LNCaP clone FGC (cell line): ENCODE results near the gene DDA1.

ENCODE experiments used
- DNase-seq: peaks from one replicate; pipeline ENCODE4 v3.0.0-alpha.2; 2011; ENCODE audit warnings: low read depth
- H3K4me3 ChIP-seq: 2 replicates; pipeline ENCODE4 v1.5.1; 2011; ENCODE audit warnings: mild to moderate bottlenecking, low read depth, low read length, control low read depth
- TF ChIP-seq, protein P1 (sequence below): IDR thresholded peaks from 2 replicates; pipeline ENCODE4 v1.5.1; 2012; ENCODE audit warnings: mild to moderate bottlenecking; ENCODE audit not compliant: control insufficient read depth, insufficient read depth; ENCODE audit errors: extremely low read depth

The DDA1 gene

DNA sequence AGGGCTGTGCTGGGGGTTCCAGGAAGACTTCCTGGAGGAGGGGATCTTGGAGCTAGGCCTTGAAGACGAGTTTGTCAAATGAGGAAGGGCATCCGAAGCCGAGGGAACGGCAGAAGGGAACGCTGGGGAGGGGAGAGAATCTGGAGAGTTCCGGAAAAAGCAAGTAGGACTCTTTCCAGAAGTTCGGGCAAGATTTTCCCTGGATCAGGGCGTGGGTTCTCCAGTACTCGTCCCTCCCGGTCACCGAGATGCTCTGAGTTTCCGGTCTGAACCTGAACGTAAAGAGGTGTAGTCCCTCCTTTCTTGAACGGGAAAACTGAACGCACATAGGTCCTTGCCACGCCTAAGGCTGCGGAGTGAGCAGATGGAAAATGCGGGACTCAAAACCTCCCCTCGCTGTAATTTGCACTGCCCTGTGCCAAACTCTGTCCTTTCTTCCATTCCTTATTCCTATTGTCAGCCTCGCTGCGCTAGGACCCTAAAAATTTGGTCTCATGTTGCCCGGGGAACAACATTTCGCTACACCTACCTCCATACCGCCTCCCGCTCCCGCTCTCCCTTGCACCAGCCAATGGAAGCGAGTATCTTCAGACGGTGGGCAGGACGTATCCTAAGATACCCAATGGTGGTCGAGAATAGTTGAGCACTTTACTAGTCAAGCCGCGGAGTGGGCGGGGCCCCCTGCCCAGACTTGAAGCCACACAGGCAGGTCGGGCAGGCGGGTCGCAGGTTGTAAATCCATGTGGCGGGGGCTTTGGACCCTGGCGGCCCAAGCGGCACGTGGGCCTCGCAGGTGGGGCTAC, 27.7 kb downstream of the DDA1 start, which contains the start of gene GTPBP3:
Gene GTPBP3, plus strand, starts transcription at position 682 of the 803 bp plus-strand sequence. Its CDS starts 59 bp downstream, at position 741.
- H3K4me3 ChIP-seq: peak within 1 kb of the TSS; percentile 77
- TF ChIP-seq, protein P1, sequence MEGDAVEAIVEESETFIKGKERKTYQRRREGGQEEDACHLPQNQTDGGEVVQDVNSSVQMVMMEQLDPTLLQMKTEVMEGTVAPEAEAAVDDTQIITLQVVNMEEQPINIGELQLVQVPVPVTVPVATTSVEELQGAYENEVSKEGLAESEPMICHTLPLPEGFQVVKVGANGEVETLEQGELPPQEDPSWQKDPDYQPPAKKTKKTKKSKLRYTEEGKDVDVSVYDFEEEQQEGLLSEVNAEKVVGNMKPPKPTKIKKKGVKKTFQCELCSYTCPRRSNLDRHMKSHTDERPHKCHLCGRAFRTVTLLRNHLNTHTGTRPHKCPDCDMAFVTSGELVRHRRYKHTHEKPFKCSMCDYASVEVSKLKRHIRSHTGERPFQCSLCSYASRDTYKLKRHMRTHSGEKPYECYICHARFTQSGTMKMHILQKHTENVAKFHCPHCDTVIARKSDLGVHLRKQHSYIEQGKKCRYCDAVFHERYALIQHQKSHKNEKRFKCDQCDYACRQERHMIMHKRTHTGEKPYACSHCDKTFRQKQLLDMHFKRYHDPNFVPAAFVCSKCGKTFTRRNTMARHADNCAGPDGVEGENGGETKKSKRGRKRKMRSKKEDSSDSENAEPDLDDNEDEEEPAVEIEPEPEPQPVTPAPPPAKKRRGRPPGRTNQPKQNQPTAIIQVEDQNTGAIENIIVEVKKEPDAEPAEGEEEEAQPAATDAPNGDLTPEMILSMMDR: no peak
- DNase-seq: peak; percentile 98

DNA sequence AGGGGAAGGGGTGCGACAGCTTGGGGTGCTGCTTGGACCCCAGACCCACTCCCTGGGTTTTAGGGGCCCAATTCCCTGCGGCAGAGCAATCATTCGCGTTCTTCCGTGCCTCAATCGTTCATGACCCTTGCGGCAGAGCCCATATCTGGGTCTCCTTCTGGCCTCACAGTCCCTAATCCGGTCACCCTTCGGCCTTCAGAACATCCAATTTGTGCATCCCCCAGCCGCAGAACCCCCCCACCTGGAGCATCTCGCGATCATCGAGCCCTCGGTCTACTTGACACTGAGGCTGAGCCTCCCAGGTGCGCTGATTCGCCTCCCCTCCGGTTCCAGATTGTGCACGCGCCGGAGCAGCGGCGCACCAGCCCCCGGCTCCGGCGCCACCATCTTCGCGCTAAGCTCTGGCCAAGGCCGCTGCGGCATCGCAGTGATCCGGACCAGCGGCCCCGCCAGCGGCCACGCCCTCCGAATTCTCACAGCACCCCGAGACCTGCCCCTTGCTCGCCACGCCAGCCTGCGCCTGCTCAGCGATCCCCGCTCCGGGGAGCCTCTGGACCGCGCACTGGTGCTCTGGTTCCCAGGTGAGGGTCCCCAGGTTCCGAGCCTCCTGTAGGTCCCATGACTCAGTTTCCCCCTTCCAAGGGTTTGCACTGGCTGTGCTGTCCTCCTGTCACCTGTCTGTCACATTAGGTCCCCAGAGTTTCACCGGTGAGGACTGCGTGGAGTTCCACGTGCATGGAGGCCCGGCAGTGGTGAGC, 28.5 kb downstream of the DDA1 start:
- peak overlapping the region; percentile 77 for H3K4me3 ChIP-seq
- TF ChIP-seq, protein P1: no peak
- no peak for DNase-seq

- TF ChIP-seq, protein P1: no peak
- no peak for DNase-seq
- peak overlapping the region; percentile 77 for H3K4me3 ChIP-seq
Observed at GRCh38 chr19:17338433-17339078, 29.2 kb downstream of the DDA1 start.

- no peak overlapping the region for H3K4me3 ChIP-seq
- no peak for DNase-seq
- TF ChIP-seq, protein P1: no peak
Observed at GRCh38 chr19:17339088-17339741, 29.9 kb downstream of the DDA1 start.

GRCh38 chr19:17340302-17340870, 31.0 kb downstream of the DDA1 start:
- H3K4me3 ChIP-seq: no peak overlapping the region
- no peak for DNase-seq
- TF ChIP-seq, protein P1: no peak

DNA sequence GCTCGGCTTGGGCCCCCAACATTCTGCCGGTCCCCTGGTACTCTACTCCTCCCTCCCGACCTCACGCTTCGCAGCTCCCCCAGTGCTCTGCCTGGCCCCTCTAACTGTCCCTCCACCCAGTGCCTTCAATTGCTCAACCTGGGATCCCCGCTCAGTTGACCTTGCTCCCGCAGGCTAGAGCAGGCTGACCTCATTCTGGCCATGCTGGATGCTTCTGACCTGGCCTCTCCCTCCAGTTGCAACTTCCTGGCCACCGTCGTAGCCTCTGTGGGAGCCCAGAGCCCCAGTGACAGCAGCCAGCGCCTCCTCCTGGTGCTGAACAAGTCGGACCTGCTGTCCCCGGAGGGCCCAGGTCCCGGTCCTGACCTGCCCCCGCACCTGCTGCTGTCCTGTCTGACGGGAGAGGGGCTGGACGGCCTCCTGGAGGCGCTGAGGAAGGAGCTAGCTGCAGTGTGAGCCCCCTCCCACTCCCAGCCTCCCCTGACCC, 31.6 kb downstream of the DDA1 start:
- TF ChIP-seq, protein P1: no peak
- no peak overlapping the region for H3K4me3 ChIP-seq
- DNase-seq: no peak
